Measurements from ENCODE around the gene AKAP6.

Gene AKAP6

DNA sequence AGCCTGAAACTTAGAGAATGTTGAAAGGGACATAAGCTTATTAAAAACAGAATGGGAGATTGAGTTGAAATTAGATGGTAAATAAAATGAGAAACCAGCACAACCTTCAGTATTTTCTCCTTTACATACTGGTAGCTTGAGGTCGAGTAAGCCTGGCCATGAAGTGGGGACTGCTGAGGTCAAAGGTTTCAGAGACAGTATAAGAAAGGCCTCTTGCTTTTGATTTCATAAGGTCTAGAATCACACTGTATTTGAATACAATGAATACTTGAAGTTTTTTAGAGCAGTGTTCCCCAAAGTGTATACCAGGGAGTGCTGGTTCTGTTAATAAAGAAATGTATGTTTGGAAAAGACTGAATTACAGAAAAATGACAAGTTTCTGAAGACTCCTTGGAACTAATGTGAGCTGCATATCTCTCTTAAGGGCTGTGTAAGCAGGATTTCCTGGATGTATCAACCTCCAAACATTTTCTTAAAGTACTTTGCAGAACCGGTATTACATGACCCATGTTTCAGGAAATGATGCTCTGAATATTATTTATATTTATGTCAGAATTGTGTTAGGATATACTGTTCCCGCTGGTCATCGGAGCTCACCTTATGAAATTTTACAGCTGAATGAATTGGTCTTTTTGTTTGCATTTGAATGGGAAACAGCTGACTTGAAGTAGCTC lies 85.0 kb downstream of the AKAP6 start:
- DNase-seq, result no peak

DNA sequence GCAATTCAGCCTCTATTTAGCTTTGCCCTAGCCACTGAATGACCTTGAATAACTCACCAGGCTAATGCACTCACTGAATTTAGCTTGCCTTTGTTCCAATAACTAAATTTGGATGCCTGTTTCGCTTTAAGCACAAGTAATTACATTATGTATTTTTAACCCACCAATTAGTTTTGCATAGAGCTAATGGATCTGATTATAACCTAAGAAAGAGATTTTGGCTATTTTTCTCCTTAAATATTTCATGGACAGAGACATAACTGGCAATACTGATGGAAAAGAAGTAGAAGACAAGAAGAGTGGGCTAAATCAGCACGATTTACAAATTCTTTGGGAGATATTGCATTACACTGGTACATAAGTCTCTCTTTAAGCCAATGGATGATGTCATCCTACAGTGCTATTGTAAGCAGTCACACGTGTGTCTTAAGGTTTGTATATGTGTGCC lies 85.7 kb downstream of the AKAP6 start:
- no peak for DNase-seq

DNA sequence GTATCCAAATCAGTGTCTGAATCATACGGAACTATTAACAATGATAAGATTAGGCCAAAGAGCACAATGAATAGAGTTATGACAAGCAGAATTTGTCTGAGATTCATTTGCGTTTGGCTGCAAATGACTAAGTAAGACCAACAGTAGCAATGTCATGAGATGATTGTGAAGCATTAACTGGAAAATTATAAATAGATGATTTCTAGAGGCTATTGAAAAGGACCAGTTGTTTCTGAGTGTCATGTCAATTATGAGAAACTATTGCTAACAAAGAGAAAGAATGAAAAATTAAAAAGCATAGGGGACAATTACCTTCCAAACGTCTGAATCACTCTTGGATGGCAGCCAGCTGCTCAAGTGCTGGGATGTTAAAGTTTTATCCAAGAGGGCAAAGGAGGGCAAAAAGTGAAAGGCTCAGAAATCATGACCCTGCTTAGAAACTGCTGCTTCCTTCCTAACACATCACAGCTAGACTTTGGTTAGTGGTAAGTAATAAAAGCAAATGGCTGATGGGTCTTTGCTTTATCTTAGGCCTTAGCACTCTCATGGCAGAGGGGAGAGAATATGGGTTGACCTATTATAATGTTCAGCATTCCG lies 89.0 kb downstream of the AKAP6 start:
- DNase-seq, result no peak

DNA sequence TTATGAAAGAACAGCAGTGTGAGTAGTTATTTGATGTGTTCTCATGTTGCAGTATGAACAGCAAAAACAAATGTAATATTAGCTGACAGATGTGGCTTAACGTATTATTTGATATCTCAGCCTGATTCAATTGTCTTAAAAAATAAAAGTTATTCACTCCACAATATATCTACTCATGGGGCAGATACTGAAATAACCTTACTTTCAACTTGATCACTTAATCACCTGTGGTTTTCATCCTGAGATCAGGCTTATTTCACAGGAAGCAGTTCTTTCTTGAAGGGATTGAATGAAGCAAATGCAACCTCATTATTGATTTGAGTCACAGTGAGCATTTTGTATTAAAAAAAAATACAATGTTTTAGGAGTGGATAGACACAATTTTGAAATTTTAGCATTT lies 90.3 kb downstream of the AKAP6 start:
- DNase-seq, result no peak

DNA sequence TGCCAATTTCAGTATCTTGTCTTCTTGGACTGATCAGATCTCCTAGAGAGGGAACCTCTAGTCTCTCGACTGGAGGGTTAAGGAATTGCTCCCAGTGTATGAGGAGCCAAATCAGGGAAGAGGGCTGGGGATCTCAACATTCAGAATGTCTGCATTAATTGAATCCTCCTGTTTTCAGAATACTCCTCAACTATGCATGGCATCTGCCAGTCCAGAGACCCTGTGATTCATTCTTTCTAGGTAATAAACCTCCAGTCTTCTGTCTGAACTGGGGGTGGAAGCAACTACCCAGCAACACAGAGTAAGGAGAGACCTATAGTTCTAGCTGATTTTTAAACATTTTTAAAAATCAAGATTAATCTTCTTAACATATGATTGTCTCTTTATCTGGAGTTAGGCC lies 92.7 kb downstream of the AKAP6 start:
- no peak for DNase-seq

DNA sequence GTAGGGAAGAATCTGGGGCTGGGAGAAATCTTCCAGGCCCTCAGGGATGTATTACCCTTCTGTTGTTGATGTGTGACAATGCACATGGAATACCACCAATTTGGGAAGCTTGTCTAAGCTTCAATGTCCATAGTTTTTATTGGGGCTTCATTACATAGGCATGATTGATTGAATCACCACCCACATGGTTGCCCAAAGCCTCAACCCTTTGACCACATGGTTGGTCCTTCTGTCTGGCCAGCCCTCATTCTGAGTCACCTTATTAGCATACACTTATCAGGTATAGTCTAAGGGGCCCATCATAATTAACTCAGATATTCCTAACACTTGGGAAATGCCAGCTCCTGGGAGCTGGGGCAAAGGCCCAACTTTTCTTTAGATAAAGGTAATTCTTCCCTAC lies 93.3 kb downstream of the AKAP6 start:
- no peak for DNase-seq

DNA sequence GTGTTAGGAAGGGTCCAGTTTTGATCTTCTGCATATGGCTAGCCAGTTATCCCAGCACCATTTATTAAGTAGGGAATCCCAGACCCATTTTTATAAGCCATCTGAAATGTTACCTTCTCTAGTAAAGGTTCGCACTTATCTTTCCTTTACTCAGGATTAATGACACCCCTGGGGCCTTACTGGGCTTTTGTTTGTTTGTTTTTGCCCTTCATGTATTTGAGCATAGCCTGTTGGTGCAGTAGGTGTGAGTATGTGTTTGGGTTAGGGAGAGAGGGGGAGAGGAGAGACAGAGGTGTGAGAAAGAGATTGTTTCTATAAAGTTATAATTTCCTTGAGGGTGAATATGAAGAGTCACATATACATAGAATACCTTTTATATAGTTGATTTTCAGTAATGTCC lies 96.9 kb downstream of the AKAP6 start:
- DNase-seq, result no peak

DNA sequence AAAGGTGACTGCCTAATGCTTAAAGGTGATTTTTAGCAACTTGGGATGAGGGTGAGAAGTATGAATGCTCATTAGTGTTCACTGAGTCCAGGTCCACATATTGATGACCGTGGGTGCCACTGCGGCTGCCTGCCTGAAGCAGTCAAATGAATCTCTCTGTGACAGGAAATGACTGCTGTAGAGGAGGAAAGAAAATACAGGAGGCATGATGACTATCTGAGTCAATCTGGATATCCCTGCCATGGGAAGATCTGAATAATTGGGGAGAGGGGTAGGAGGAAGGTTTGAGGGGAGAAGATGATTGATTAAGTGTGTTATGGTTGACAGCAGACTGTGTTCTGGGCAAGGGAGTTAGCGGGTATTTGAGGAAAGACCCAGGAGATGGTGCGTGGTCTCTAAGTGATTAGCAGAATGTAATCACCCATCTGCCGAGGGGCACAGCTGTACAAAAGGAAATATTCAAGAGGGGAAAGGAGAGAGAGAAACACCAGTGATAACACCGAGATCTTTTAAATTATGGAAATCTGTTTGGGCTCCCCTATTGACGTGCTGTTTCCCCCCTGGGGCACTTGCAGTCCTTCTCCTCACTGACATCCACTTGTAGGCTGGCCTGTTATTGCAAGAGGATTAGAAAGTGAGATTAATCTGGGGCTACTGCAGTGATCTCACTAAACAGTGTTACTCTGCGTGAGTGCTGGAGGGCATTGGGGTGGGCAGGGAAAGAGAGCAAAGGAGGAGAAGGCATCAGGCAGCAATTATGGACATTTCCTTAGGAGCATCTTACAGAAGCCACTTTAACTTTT lies 97.7 kb downstream of the AKAP6 start:
- DNase-seq, result no peak

DNA sequence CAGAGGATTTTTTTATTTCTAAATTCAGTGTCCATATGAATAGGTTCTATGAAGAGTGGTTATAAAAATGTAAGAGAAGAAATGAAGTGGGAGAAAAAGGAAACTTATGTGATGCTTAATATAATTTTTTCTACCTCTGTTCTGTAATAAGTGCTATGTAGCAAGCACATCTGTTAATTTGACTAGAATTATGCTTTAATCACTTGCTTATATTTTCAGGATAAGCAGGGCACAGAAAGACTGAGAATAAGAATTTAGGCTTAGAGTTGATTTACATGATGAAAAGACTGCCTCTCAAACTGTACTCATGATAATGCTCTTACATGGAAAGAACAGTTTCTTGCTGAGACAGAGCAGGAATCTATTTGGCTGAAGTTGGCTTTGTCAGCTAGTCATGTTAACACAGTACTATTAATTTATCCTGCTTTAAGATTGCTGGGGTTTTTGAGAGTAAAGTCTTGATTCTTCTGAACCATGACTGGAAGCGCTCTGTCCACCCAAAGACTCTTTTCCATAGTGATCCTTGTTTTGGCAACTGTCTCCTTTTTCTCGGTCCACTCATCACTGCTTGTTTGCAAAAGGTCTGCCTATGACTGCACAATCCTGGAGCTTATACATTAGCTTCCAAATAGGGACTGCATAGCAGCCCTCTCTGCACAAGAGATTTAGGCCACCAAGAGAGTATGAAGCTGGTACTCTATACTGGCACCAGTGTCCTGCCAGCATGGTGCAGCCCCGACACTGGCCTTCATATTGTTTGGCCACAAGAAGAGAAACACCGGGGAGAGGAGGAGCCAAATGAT lies 98.8 kb downstream of the AKAP6 start:
- no peak for DNase-seq

DNA sequence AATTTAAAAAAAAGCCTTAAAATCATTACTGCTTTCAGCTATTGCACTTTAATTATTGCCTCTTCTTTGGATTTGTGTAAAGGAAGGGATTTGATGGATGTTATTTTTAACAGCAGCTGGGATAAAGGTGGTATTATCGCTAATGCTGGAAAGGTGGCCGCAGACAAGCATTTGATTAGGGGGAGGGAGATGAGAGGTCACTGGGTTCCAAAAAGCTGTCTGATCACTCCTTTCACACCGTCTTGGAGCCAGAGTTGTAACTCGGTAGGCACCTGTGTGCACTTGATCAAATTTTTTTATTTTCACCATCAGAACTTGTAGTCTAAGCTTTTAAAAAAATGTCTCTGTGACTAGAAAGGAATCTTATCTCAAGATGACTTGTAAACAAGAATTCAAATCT lies 99.8 kb downstream of the AKAP6 start:
- no peak for DNase-seq

DNA sequence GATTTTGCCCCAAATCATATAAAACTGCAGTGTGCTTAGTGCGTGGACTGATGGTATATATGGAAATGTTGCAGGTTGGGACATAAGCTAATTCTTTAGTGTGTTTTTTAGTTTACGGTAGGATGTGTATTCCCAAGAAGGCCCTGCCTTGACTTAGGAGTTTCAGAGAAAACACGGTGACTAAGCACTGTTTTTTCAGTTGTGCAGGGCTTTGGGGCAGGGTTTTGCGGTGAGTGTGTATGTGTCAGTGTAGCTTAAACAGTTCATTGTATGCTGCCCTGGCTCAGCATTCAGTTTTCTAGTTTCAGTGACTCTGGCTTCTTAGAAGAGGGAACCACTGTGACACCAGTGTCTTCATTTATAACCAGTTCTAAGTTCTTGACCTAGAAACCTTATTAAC lies 101.2 kb downstream of the AKAP6 start:
- no peak for DNase-seq

DNA sequence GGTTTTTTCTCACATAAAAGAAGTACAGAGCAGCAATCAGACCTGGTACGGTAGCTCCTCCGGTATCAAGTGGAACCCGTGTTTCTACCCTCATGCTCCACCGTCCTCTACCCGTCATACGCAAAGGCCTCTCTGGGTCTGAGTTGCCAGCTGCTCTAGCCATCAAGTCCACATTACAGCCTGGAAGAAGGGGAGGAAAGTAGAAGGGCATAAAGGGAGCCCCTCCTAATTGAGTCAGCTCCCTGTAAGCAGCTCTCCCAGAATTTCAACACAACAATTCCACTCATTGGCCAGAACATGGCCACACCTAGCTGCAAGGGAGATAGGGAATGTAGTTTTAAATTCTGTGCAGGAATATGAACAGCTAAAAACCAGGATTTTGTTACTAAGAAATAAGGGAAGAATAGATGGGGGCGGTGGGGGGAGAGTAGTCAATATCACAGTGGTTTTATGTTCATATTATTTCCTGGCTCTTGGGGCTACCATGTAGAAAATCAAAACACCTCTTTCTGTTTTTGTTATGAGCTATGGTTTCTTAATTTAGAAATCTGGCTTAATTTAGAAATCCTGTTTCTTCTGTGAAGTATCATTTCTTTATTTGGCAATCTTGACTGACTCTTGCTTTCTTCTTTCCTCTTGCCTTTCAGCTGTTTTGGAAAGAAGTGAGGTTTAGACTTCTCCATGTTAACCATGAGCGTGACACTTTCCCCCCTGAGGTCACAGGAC lies 103.9 kb downstream of the AKAP6 start:
- DNase-seq, result no peak

DNA sequence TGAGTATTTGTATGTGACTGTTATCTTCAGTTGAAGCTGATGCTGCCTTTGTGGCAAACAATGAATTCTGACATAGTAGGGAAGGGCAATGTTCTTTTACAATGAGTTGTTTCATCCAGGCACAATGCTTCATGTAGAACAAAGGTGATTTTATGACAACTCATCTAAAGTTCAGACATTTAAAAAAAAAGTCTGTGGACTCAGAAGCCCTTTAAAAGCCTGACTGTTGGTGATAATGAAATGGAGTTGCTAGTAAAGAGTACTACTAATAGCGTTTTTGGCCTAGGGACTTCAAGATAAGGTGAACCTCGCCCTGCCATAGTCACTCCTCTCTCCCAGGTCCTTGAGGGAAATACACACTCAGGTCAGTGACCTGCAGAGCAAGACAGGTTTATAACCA lies 105.1 kb downstream of the AKAP6 start:
- DNase-seq, result no peak

DNA sequence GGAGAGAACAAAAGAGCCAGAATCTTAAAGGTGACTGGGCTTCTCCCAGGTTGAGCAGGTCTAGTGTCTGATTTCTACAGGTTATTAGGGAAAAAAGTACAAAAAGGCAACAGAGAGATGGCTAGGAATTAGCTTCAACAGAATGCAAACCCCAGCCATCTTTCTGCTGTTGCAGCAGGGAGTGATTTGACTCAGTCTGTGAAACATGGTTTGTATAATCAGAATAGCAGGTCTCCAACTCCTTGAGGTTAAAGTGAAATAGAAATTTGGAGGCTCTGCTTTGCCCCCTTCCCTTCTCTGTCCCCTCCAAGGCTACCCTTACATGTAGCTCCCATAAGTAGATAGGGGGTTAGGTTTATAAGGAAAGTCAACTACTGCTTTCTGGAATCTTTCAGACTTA lies 105.8 kb downstream of the AKAP6 start:
- no peak for DNase-seq

DNA sequence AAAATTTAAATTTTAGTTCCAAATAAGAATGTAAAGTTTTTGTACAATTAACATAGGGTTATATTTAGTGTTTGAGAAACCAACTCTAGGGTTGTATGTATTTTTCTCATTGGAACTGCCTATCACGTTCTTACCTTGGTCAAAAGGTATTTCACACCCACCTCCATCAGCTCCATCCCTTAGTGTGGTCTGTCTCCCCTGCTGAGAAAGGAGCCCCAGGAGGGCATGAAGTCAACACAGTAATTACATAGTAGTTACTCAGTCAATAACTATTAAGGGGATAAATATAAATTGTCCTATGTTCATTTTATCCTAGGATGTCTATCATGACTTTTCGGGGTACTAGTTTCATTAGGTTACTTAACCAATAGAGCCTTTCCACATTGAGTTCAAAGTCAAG lies 106.3 kb downstream of the AKAP6 start:
- no peak for DNase-seq

DNA sequence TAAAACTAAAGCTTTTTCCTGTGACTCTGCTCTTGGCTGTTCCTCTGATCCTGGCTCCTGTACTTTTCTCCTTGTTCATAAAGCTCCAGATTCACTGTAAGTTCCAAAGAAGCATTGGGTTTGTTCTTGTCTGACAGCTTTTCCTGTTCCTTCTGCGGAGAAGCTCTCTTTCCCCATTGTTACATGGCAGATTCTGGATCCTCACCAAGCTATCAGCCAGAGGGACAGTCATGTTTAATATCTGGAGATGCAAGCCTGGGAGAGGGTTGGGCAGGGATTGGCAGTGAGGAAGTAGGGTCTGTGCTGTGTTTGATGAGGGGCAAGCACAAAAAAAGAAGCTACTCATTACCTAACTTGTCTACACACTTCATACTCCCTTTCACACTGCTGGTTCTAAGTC lies 107.9 kb downstream of the AKAP6 start:
- DNase-seq, result no peak

DNA sequence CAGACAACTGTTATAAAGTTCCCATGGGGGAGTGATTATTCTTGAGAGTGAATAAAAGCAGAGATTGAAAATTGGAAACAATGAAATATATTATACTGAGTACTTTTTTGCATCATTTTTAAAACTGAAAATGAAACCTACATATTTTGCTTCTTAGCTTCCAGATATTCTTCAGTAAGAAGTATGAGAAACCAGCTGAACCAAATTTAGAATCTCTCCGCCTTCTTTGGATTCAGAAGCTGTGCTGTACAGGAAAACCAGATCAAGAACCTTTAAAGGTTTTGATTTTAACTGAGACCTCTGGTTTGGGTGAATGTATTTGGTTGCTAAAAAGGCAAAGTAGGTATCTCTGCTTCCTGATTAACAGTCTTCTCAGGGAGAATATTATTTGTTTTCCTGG lies 109.4 kb downstream of the AKAP6 start:
- no peak for DNase-seq

DNA sequence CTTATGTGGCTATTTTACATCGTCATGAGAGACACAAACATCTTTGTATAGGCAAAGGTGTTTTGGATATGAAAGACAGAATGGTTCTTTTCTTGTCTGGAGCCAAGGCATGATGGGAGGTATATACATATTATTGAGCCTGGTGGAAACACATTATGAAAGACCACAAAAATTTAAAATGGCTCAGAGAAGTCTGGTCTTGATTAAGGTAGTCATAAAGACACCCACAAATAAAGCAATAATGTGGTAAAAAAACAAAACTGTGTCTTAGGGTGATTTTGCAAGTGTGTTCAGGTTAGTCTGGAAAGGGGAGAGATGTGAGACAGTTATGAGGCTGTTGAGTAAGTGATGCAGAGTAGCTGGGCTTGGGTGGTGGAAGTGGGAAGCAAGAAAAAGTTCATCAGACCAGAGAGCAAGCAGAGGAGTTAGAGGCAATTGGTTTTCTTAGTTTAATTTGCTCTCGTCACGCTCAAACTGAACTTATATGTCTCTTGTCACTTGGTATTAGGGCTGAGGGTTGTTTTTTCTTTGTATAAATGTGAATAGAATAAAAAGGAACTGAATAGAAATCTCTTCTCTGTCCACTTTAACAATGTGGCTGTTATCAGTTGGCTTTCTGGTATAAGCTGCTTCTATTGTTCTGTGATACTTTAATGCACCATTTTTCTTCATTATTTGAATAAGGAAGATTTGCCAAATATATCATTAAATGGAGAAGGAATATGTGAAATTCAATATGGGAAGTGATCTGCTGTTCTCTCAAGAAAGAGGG lies 115.0 kb downstream of the AKAP6 start:
- DNase-seq, result no peak

DNA sequence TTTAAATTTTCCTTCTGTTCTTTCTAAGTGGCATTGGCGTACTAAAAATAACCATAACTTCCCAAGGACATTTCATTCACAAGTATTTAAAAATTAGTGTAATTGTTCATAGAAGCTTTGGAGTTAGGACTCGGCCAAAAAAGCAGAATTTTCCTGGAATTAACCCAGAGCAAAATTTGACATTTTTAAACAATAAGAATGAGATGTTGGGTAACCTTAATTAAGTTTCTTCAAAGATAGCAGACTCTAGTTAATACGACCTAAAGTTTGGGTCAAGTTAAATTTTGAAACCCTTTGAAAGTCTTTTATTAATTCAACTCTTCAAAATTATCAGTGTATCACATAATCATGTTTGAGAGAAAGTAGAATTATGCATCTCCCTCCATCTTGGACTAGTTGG lies 118.3 kb downstream of the AKAP6 start:
- DNase-seq, result no peak

DNA sequence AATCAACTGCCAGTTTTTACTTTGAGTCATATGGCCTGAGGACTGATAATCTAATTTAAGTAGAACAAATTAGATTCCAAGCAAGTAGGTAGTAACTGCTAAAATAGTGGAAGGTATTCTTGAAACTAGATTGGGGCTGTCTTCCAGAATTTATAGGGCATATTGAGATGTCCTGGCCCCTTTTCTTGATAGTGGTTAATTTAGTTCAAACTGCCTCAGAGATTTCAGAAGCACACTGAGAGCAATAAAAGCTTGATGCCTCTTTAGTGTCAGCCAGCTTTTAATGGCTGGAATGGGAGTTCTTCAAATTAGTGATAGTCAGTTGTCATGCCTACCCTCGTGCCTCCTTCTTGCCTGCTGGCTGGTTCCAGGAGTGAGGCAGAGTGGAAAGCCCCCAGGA lies 120.5 kb downstream of the AKAP6 start:
- DNase-seq, result no peak

DNA sequence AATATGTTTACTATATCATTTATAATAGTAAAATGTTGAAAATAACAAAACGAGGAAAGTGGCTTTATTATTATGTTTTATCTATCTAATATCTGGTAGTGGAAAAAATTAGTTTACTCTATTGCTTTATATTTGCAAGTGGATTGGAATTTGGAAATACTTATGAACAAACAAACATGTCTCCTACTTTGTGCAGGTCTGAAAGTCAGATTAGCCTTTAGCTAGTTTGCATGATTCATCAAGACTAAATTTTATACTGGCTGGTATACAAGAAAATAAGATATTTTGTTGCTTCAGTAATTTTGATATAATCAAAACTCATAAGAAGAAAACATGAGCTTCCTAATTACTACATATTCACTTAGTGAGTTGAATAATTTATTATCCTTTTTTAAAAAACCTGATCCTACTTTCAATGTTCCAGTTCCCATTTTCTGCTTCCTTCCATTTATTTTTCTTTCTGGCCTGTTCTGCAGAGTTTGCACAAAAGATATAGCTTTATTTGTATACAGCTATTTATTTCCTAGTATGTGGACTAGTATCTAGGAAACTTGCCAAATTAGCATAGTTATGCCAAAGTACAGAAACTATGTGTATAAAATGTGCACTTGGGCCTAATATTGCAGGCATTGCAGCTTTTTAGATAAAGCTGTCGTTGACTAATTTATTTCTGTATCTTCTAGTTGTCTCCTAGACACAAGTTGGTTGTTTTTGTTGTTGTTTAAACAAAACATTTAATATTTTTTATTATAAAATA lies 122.0 kb downstream of the AKAP6 start:
- DNase-seq, result no peak

Data from activated T-cell treated with anti-CD3 and anti-CD28 coated beads, Interleukin-2, amount 50 U/mL, for 48 hours (primary cell).